ENCODE measurements around the gene CEP128.

Gene CEP128

GRCh38 chr14:80605536-80605935 is 336.0 kb downstream of the CEP128 start:
- DNase-seq: no peak

- DNase-seq: no peak
Observed at GRCh38 chr14:80602946-80603345, 338.6 kb downstream of the CEP128 start.

- DNase-seq: no peak
Observed at GRCh38 chr14:80587096-80587724, 354.3 kb downstream of the CEP128 start.

GRCh38 chr14:80586131-80586530 is 355.4 kb downstream of the CEP128 start:
- DNase-seq: no peak

GRCh38 chr14:80585506-80585835 is 356.1 kb downstream of the CEP128 start:
- DNase-seq: no peak

GRCh38 chr14:80584744-80585505 is 356.6 kb downstream of the CEP128 start:
- DNase-seq: no peak

- no peak for DNase-seq
Observed at GRCh38 chr14:80577599-80577998, 363.9 kb downstream of the CEP128 start.

- DNase-seq: no peak
Observed at GRCh38 chr14:80576401-80576800, 365.1 kb downstream of the CEP128 start.

GRCh38 chr14:80575763-80576162 is 365.8 kb downstream of the CEP128 start:
- no peak for DNase-seq

GRCh38 chr14:80572666-80573065 is 368.9 kb downstream of the CEP128 start:
- DNase-seq: no peak

GRCh38 chr14:80570930-80571298 is 370.6 kb downstream of the CEP128 start:
- no peak for DNase-seq

- DNase-seq: no peak
Observed at GRCh38 chr14:80567905-80568536, 373.5 kb downstream of the CEP128 start.

- no peak for DNase-seq
Observed at GRCh38 chr14:80565001-80565400, 376.5 kb downstream of the CEP128 start.

GRCh38 chr14:80564051-80564450 is 377.5 kb downstream of the CEP128 start:
- no peak for DNase-seq

GRCh38 chr14:80560800-80561657 is 380.5 kb downstream of the CEP128 start:
- DNase-seq: no peak

- DNase-seq: no peak
Observed at GRCh38 chr14:80554139-80554538, 387.4 kb downstream of the CEP128 start.

- DNase-seq: no peak
Observed at GRCh38 chr14:80549141-80549540, 392.4 kb downstream of the CEP128 start.

GRCh38 chr14:80545935-80546854 is 395.3 kb downstream of the CEP128 start:
- DNase-seq: no peak

GRCh38 chr14:80544366-80544765 is 397.2 kb downstream of the CEP128 start:
- DNase-seq: no peak

GRCh38 chr14:80543211-80543610 is 398.3 kb downstream of the CEP128 start:
- no peak for DNase-seq

GRCh38 chr14:80538633-80539375 is 402.7 kb downstream of the CEP128 start:
- DNase-seq: no peak
